Measurements from ENCODE around the gene TMEM175.

TMEM175 gene

GRCh38 chr4:960636-961350, 28.5 kb downstream of the TMEM175 start:
- DNase-seq: no peak

DNA sequence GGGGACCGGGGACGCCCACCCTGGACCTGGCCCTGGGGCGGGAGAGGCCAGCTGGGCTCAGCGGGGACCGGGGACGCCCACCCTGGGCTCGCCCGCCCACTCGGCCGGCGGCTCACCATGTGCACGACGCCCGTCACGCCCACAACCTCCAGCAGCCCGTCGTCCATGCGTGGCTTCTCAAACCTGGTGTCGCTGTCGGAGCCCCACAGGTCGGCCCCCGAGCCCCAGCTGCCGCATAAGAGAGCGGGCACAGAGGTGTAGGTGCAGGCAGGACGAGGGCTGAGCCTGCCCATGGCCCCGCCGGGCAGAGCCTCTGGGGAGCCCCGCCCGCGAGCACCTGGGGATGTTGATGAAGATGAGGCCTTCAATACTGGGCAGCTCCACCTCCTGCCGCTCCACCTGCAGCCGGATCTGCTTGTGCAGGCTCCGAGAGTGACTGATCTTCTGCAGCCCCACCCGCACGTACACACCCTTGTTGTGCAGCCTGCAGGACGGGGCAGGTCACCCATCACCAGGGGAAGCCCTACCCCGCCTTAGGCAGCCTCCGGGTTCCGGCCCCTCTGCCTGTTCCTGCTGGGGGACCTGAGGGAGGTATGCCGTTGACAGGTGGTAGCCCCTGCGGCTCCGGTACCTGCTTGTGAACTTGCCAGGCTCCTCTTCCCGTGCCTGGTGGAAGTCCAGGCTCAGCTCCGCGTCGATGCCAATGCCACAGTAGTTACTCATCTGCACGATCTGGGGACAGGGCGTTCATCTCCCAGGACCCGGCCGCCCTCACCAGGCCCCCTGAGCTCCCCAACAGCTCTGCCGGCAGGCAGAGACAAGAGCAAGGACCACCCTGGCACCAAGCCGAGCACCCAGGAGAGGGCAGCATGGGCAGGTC, 29.3 kb downstream of the TMEM175 start:
- DNase-seq: no peak

- DNase-seq: no peak
Measured at GRCh38 chr4:962231-963208, 30.3 kb downstream of the TMEM175 start.

DNA sequence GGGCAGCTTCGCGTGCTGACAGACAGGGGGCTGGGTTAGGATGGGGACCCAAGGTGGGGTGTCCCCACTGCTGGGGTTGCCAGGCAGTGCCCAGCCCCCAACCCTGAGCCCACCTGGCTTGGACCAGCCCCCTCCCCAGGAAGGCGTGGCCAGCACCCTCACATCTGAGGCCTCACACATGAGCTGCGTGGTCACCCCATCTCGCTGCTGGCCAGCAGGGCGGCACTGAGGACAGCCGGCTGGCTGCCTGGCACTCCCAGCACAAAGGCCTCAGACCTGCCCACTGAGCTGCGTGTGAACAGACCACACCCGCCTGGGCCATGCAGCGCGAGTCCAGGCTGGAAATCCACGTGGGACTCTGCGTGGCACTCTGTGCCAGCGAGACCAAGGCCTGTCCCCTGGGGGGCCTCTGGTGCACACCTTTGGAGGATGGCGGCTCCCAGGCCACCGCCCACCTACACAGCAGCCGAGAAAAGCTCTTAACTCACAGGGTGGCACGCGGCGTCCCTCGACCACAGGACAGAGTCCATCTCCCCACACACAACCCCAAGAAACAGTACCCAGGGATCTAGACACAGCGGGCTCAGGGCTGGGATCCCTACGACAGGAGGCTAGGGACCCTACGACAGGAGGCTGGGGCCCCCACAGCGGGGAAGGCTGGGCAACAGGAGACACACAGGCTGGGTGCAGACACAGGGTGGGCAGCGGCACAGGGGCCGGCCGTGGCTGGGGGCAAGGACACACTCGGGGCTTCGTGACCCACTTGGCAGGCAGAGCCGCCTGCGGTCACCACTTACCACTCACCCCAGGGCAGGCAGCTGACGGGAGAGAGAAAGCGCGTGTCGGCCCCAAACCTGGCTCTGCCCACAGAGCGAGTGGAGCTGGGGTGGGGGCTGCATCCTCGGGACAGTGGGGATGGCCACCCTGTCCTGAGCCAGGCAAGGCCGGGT, 31.3 kb downstream of the TMEM175 start:
- DNase-seq: no peak

- no peak for DNase-seq
Measured at GRCh38 chr4:964346-965025, 32.2 kb downstream of the TMEM175 start.

DNA sequence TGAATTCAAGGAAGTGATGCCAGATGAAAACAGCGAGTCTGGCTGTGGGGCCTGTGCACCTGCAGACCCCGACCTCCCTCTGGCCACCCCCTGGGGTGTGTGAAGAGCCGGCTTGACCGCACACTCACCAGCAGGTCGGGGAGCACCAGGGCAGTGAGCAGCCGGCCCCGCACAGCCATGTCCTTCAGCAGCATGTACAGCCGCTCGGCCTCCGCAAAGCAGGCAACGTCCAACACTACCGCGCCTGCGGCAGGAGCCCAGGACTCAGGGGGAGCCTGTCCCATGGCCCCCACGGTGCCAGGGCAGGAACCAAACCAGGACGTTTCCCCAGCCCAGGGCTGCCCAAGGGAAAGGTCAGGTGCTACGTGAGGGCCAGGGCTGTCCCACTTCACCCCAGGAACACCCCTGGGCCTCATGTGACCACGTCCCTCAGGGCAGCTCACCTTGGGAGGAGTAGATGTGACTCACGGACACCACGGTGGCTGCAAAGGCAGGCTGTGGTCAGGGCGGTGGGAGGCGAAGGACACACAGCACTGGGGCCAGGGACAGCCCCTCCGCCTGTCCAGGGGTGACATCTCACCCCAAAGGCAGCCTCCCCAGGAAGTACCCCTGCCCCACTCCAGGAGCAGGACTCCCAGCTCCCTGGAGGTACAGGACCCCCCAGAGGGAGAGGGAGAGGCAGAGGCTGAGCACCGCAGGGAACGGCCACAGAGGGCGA, 32.9 kb downstream of the TMEM175 start:
- no peak for DNase-seq

DNA sequence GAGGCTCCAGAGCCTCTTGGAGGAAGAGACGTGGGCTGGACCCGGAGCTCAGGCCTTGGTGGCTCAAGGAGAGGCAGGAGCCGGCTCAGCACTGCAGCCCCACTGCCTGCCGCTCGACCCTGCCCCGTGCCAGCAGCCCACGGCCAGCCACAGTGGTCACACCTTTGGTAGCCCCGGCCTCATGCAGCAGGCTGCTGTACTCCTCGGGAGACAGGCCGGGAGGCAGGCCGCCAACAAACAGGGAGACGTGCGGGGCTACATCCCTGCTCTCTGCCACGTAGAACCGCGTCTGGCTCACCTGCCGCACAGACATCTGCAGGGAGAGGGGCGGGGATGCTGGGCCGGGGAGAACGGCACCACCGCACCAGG, 33.5 kb downstream of the TMEM175 start:
- DNase-seq: no peak

GRCh38 chr4:966266-967112, 34.2 kb downstream of the TMEM175 start:
- no peak for DNase-seq

- no peak for DNase-seq
Measured at GRCh38 chr4:967113-968104, 35.1 kb downstream of the TMEM175 start.

DNA sequence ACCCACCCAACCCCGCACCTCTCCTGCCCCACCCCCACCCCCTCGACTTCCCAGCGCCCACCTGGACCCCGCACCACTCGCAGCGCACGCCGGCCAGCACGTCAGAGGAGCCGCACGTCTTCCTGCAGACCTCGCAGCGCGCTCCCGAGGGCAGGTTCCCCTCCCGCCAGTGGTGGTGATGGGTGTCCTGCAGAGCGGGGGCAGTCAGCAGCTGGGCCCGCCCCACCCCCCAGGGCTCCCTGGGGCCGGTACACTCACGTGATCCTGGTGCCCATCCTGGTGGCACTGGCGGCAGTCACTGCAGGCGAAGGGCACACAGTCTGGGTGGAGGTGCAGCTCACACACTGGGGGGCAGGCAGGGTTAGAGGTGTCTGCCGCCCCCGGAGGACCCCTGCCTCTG, 36.0 kb downstream of the TMEM175 start:
- DNase-seq: no peak

DNA sequence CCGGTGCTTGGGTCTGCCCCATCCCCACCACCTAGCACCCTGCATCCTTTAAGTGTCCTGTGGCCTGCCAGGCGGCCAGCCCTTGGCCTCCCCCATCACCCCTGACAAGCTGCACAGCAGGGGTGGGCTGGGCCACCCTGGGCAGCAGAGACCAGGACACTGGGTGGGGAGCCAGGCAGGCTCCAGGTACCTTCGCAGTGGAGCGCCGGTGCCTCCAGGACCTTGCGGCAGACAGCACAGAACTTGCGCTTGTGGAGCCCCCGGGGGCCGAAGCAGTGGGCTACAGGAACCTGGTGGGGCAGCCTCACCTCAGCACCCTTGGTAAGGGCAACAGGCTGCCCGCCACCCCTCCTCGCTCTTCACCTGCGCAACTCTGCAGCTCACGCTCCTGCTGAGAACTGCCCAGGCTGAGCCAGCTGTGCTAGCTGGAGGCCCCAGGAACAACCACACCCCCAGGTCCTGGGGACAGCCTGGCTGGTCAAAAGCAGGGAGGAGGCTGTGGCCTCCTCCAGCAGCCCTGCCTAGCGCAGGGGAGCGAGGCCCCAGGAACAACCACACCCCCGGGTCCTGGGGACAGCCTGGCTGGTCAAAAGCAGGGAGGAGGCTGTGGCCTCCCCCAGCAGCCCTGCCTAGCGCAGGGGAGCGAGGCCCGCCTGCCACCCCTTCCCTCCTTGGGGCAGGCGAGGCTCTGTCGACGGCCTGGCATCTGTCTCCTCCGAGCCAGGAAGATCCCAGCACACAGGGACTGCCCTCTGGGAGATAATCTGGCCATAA, 36.5 kb downstream of the TMEM175 start:
- no peak for DNase-seq

DNA sequence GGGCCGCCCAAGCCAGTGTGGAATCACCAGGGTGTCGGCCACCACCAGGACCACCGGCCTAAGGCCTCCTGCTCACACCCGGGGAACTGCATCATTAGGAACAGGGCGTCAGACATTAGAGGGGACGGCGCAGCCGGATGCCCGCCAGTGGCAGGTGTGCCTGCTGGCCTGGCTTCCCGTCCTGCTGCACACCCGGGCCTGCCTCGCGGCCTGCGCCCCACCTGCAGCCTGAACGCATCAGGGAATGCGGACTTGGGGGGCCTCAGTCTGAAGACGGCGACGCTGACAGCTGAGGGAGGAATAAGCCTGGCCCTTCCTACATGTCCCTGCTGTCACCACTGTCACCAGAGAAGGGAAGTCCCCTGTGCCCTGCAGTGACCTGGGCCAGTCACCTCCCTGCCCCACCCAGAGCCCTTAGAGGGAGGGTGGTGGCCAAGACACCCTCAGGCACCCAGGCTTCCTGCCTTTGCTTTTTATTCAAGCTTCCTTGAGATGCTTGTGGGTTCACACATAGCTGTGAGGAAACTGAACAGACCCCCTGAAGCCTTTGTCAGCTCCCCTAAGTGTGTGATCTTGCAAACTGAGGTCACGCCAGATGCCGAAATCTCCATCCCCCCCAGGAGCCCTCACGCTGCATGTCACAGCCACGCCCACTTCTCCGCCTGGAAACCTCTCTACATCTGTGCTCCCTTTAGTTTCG, 37.9 kb downstream of the TMEM175 start:
- DNase-seq: no peak

- no peak for DNase-seq
Measured at GRCh38 chr4:970854-971520, 38.7 kb downstream of the TMEM175 start.

DNA sequence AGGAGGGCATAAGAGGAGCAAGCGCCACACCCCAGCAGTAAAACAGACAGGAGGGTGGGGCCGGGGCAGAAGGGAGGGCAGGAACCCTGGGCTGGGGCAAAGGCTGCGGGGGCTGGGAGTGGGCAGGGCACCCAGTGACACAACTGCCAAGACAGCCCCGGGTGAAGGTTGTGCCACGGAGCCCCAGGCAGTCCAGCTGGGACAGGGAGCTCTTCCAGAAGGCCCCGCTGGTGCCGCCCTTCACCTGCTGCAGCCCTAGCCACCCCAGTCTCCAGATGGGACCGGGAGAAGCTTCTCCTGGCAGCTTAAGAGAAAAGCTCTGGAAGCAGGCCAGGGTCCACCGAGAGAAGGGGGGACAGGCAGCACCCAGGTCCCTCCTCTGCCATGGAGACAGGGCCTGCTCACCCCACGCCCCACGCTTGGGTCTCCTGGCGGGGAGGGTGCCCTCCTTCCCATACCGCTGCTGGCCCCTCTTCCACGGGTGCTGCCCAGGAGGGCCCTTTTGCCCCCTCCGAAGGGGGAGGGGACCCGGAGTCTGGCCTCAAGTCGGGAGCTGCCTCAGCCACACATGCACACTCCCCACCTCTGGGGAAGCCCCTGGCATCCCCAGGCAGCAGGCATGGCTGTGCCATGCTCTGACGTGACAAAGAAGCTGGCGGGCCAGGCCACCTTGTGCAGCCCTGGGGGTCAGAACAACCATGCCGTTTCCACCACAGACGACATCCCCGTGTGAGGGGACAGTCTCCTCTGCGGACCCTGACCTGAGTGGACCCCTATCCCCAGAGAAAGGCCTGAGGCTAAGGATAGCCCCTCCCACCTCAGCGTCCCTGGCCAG, 39.6 kb downstream of the TMEM175 start:
- no peak for DNase-seq
